ENCODE measurements around the gene HDLBP.

Gene HDLBP

GRCh38 chr2:241271706-241272302 is 43.7 kb downstream of the HDLBP start:
- TF ChIP-seq MYC (IDR thresholded peaks at IDR 0.05; ENCODE audit: low read depth, low read length) (peak; percentile 52; the same call in 1 of the 2 replicates), POLR2A (IDR thresholded peaks at IDR 0.05; ENCODE audit: extremely low read depth, insufficient read length) (no peak), MAX (IDR thresholded peaks at IDR 0.05; ENCODE audit: low read depth, low read length) (peak; percentile 82)
- DNase-seq (ENCODE audit: low read depth): peak; percentile 79
- peak overlapping the region; percentile 65 for H3K4me3 ChIP-seq (ENCODE audit: low read depth, low read length)

- DNase-seq (ENCODE audit: low read depth): no peak
- TF ChIP-seq CTCF (IDR thresholded peaks at IDR 0.05; ENCODE audit: low read depth, low read length): no peak
- no peak for TF ChIP-seq MYC (IDR thresholded peaks at IDR 0.05; ENCODE audit: low read depth, low read length)
- no peak for TF ChIP-seq MAX (IDR thresholded peaks at IDR 0.05; ENCODE audit: low read depth, low read length)
- no peak overlapping the region for H3K4me3 ChIP-seq (ENCODE audit: low read depth, low read length)
Observed at GRCh38 chr2:241270531-241270930, 44.9 kb downstream of the HDLBP start.

GRCh38 chr2:241269707-241270520 is 45.6 kb downstream of the HDLBP start:
- H3K4me3 ChIP-seq (ENCODE audit: low read depth, low read length): no peak overlapping the region
- TF ChIP-seq POLR2A (IDR thresholded peaks at IDR 0.05; ENCODE audit: extremely low read depth, insufficient read length) (no peak), CTCF (IDR thresholded peaks at IDR 0.05; ENCODE audit: low read depth, low read length) (no peak), MYC (IDR thresholded peaks at IDR 0.05; ENCODE audit: low read depth, low read length) (no peak), MAX (IDR thresholded peaks at IDR 0.05; ENCODE audit: low read depth, low read length) (no peak)
- no peak for DNase-seq (ENCODE audit: low read depth)

- TF ChIP-seq POLR2A (IDR thresholded peaks at IDR 0.05; ENCODE audit: extremely low read depth, insufficient read length) (no peak), MYC (IDR thresholded peaks at IDR 0.05; ENCODE audit: low read depth, low read length) (no peak), MAX (IDR thresholded peaks at IDR 0.05; ENCODE audit: low read depth, low read length) (no peak), CTCF (IDR thresholded peaks at IDR 0.05; ENCODE audit: low read depth, low read length) (no peak)
- peak; percentile 40 for DNase-seq (ENCODE audit: low read depth)
- no peak overlapping the region for H3K4me3 ChIP-seq (ENCODE audit: low read depth, low read length)
Observed at GRCh38 chr2:241268716-241269445, 46.6 kb downstream of the HDLBP start.

GRCh38 chr2:241268306-241268705 is 47.2 kb downstream of the HDLBP start:
- no peak for DNase-seq (ENCODE audit: low read depth)
- no peak overlapping the region for H3K4me3 ChIP-seq (ENCODE audit: low read depth, low read length)
- TF ChIP-seq MYC (IDR thresholded peaks at IDR 0.05; ENCODE audit: low read depth, low read length): no peak
- TF ChIP-seq CTCF (IDR thresholded peaks at IDR 0.05; ENCODE audit: low read depth, low read length): no peak
- no peak for TF ChIP-seq MAX (IDR thresholded peaks at IDR 0.05; ENCODE audit: low read depth, low read length)
- TF ChIP-seq POLR2A (IDR thresholded peaks at IDR 0.05; ENCODE audit: extremely low read depth, insufficient read length): no peak

Data from NB4 (cell line).